ENCODE results near the gene CRACDL.

DNA sequence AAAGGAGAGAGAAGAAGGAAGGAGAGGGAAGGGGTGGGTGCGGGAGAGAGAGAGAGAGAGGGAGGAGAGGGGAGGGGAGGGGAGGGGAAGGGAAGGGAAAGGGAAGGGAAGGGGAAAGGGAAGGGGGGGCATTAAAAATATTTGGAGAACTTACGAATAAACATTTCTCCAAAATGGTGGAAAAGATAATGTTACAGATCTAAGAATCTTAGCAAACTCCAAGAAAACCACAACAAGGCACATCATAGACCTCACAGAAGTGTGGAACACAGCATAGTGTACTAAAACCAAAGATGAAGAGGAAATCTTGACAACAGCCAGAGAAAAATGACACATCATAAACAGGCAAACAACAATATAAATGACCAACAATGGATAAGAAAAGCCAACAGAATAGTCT, 83.1 kb downstream of the CRACDL start:
- TF ChIP-seq POLR2A (IDR thresholded peaks at IDR 0.05; ENCODE audit: low read depth, low read length) = no peak
- no peak for TF ChIP-seq EZH2 (IDR thresholded peaks at IDR 0.05; ENCODE audit: borderline replicate concordance, low read depth, low read length, severe bottlenecking)
- TF ChIP-seq, protein P1, sequence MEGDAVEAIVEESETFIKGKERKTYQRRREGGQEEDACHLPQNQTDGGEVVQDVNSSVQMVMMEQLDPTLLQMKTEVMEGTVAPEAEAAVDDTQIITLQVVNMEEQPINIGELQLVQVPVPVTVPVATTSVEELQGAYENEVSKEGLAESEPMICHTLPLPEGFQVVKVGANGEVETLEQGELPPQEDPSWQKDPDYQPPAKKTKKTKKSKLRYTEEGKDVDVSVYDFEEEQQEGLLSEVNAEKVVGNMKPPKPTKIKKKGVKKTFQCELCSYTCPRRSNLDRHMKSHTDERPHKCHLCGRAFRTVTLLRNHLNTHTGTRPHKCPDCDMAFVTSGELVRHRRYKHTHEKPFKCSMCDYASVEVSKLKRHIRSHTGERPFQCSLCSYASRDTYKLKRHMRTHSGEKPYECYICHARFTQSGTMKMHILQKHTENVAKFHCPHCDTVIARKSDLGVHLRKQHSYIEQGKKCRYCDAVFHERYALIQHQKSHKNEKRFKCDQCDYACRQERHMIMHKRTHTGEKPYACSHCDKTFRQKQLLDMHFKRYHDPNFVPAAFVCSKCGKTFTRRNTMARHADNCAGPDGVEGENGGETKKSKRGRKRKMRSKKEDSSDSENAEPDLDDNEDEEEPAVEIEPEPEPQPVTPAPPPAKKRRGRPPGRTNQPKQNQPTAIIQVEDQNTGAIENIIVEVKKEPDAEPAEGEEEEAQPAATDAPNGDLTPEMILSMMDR (IDR thresholded peaks at IDR 0.05; ENCODE audit: extremely low read depth in 1 of 2, insufficient read depth in 1 of 2, low read depth in 1 of 2, low read length in 2 of 2) = no peak
- TF ChIP-seq, protein P2, sequence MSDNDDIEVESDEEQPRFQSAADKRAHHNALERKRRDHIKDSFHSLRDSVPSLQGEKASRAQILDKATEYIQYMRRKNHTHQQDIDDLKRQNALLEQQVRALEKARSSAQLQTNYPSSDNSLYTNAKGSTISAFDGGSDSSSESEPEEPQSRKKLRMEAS (IDR thresholded peaks at IDR 0.05; ENCODE audit: insufficient read depth, insufficient read length) = no peak
- TF ChIP-seq FOS (IDR thresholded peaks at IDR 0.05; ENCODE audit: borderline replicate concordance, insufficient read depth, low read length) = no peak
- TF ChIP-seq JUN (IDR thresholded peaks at IDR 0.05; ENCODE audit: borderline replicate concordance, insufficient read depth, insufficient read length, low read depth) = no peak
